Epithelial cell of proximal tubule (primary cell): Measurements from ENCODE around the gene ELP1. TPM values are rescaled to one million over a fixed set of nuclear protein-coding genes. Genes with fewer than 3 reads are reported as not detected.

Source experiments
- DNase-seq: peaks from one replicate; pipeline ENCODE4 v3.0.0-alpha.2; 2011; ENCODE audit warnings: low read depth
- H3K4me3 ChIP-seq: 2 replicates; pipeline ENCODE4 v1.5.1; 2011; ENCODE audit warnings: low read depth, mild to moderate bottlenecking, low read length
- CTCF ChIP-seq: conservative IDR thresholded peaks from 2 replicates; pipeline ENCODE4 v1.5.1; 2012; ENCODE audit warnings: low read depth, mild to moderate bottlenecking, low read length
- total RNA-seq: library from RNA; depleted of rRNA; stranded (reverse); fragments of >200 nt; gene quantifications from 2 replicates; pipeline ENCODE4 v1.2.3, GENCODE V29; 2015

The ELP1 gene
- total RNA-seq, 1 donor from 2014 or later, result 19.8 TPM

- TF ChIP-seq CTCF, result no peak
- no peak overlapping the region for H3K4me3 ChIP-seq
- DNase-seq, result no peak
These were observed 66.1 kb downstream of the ELP1 start for GRCh38 chr9:108867829-108868228.

- TF ChIP-seq CTCF, result no peak
- H3K4me3 ChIP-seq, result no peak overlapping the region
- DNase-seq, result no peak
These were observed 66.8 kb downstream of the ELP1 start for GRCh38 chr9:108867116-108867515.

GRCh38 chr9:108866001-108866420 is 67.9 kb downstream of the ELP1 start:
- DNase-seq, result no peak
- TF ChIP-seq CTCF, result no peak
- no peak overlapping the region for H3K4me3 ChIP-seq

GRCh38 chr9:108865037-108865436 is 68.9 kb downstream of the ELP1 start:
- no peak for TF ChIP-seq CTCF
- DNase-seq, result no peak
- no peak overlapping the region for H3K4me3 ChIP-seq

- TF ChIP-seq CTCF, result no peak
- no peak for DNase-seq
- H3K4me3 ChIP-seq, result no peak overlapping the region
These were observed 69.5 kb downstream of the ELP1 start for GRCh38 chr9:108864446-108864845.

GRCh38 chr9:108863891-108864290 is 70.0 kb downstream of the ELP1 start:
- no peak for DNase-seq
- no peak for TF ChIP-seq CTCF
- H3K4me3 ChIP-seq, result no peak overlapping the region

GRCh38 chr9:108861997-108862396 is 71.9 kb downstream of the ELP1 start, which contains the start of gene ACTL7A:
TSS of gene ACTL7A (plus strand) at chr9:108862266. CDS start at chr9:108862323, 57 bp downstream.
- TF ChIP-seq CTCF, result no peak
- no peak within 1 kb of the TSS for H3K4me3 ChIP-seq
- DNase-seq, result no peak
